Esophagus muscularis mucosa (tissue), 4 donors: Measurements from ENCODE around the gene UNC5A.

Experiments
- EP300 ChIP-seq: sonication (generic); formaldehyde crosslinking; IDR thresholded peaks from one replicate; pipeline ENCODE4 v1.6.1; 2017; ENCODE audit warnings: antibody characterized with exemption
- POLR2A ChIP-seq: fragments of 450-650 bp; IDR thresholded peaks from one replicate; pipeline ENCODE4 v1.6.1; 2017; ENCODE audit warnings: antibody characterized with exemption, moderate library complexity, mild to moderate bottlenecking, low read depth
- TF ChIP-seq, protein P1 (sequence below), 3 experiments: fragments of 200-600 bp in 2 of 3; fragments of 450-650 bp in 1 of 3; sonication (generic) in 2 of 3; IDR thresholded peaks; one replicate each; pipeline ENCODE4 v1.5.1; 2017 to 2019; ENCODE audit warnings: antibody characterized with exemption in 3 of 3, mild to moderate bottlenecking in 2 of 3, moderate library complexity in 1 of 3

DNA sequence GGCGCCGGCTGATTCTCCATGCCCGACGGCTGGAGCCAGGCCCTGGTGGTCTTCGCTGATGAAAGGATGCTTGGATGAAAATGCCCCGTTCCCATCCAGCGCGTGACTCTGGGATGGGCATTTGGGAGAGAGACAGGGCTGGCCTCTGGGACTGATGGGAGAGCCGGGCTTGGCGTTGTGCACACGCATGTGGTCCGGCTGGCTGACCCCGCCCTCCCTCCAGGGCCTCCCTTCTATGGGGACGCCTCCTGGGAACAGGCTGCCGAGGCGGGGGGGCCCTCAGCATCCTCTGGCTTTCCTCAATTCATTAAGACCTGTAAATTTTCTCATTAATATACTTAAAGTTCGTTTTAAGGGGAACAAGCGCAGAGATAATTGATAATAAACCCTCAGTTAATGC is 36.8 kb downstream of the UNC5A start:
- TF ChIP-seq EP300: no peak
- TF ChIP-seq, protein P1, sequence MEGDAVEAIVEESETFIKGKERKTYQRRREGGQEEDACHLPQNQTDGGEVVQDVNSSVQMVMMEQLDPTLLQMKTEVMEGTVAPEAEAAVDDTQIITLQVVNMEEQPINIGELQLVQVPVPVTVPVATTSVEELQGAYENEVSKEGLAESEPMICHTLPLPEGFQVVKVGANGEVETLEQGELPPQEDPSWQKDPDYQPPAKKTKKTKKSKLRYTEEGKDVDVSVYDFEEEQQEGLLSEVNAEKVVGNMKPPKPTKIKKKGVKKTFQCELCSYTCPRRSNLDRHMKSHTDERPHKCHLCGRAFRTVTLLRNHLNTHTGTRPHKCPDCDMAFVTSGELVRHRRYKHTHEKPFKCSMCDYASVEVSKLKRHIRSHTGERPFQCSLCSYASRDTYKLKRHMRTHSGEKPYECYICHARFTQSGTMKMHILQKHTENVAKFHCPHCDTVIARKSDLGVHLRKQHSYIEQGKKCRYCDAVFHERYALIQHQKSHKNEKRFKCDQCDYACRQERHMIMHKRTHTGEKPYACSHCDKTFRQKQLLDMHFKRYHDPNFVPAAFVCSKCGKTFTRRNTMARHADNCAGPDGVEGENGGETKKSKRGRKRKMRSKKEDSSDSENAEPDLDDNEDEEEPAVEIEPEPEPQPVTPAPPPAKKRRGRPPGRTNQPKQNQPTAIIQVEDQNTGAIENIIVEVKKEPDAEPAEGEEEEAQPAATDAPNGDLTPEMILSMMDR (IDR thresholded peaks at IDR 0.05): no peak
- TF ChIP-seq POLR2A: no peak
